ENCODE results near the gene ARHGDIG. TPM values are rescaled to one million over a fixed set of nuclear protein-coding genes. Genes with fewer than 3 reads are reported as not detected.

The ARHGDIG gene
- total RNA-seq, 2 experiments from 2014 or later = not detected

DNA sequence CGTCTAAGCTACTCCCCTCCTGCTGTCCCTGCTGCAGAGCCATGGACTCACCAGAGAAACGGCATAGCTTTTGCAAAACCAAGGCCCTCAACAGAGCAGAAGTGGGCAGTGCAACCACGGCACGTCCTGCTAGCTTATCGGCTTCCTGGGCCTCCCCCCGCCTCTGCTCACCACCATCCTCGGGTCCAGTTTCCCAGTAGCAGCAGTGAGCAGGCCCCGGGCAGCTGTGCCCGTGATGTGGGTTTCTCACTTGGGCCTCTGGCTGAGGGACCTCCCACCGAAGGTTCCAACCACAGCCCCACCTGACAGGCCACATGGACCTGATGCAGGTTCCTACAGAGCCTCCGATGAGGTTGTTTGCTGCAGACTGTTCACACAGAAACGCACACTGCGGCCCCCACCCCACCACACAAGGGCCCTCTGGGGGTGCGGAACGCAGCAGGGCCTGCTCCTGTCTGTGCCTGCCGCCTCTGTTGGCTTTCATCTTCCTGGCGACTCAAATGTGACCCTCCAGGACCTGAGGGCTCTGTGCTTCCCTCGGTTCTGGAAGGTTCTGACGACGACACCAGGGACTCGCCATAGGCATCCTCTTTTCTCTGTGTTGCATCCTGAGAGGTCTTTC, 27.4 kb downstream of the ARHGDIG start:
- intact Hi-C loops (cut with micrococcal nuclease; ENCODE audit: unreplicated experiment) = no loop called here
- H3K36me3 ChIP-seq (ENCODE audit: insufficient read depth, low read length) = peaks cover 13% of the 10 kb centered on the region; the same call in 1 of the 2 replicates
- CTCF ChIA-PET (ENCODE audit: unreplicated experiment) = no interaction called here
- H3K4me1 ChIP-seq (ENCODE audit: insufficient read depth, low read length, poor library complexity, severe bottlenecking) = no peaks in the 10 kb centered on the region
- H3K27ac ChIP-seq (ENCODE audit: low read depth, low read length, poor library complexity, severe bottlenecking) = no peak overlapping the region
- TF ChIP-seq EZH2phosphoT487 (IDR thresholded peaks at IDR 0.05; ENCODE audit: borderline replicate concordance, low read depth, low read length) = no peak
- TF ChIP-seq, protein P1, sequence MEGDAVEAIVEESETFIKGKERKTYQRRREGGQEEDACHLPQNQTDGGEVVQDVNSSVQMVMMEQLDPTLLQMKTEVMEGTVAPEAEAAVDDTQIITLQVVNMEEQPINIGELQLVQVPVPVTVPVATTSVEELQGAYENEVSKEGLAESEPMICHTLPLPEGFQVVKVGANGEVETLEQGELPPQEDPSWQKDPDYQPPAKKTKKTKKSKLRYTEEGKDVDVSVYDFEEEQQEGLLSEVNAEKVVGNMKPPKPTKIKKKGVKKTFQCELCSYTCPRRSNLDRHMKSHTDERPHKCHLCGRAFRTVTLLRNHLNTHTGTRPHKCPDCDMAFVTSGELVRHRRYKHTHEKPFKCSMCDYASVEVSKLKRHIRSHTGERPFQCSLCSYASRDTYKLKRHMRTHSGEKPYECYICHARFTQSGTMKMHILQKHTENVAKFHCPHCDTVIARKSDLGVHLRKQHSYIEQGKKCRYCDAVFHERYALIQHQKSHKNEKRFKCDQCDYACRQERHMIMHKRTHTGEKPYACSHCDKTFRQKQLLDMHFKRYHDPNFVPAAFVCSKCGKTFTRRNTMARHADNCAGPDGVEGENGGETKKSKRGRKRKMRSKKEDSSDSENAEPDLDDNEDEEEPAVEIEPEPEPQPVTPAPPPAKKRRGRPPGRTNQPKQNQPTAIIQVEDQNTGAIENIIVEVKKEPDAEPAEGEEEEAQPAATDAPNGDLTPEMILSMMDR (conservative IDR thresholded peaks at IDR 0.05; ENCODE audit: low read length) = no peak
- H3K9me3 ChIP-seq (ENCODE audit: low read length) = no peaks in the 10 kb centered on the region
- BruUV-seq (replicated peaks) = no TSS peak
- no peaks in the 10 kb centered on the region for H3K79me2 ChIP-seq (ENCODE audit: insufficient read depth, low read depth, low read length)
- H3K9me2 ChIP-seq (ENCODE audit: insufficient read depth, low read length) = no peaks in the 10 kb centered on the region
- no peak overlapping the region for H3K4me3 ChIP-seq (ENCODE audit: low read depth, low read length, poor library complexity, severe bottlenecking)
- POLR2A ChIA-PET = no interaction called here
- DNase-seq (ENCODE audit: low spot score) = no peak
- no peaks in the 10 kb centered on the region for H4K20me1 ChIP-seq (ENCODE audit: insufficient read depth, low read length)
- no peak overlapping the region for H3K4me2 ChIP-seq (ENCODE audit: low read length)
- H2AFZ ChIP-seq (ENCODE audit: low read length) = no peak overlapping the region

DNA sequence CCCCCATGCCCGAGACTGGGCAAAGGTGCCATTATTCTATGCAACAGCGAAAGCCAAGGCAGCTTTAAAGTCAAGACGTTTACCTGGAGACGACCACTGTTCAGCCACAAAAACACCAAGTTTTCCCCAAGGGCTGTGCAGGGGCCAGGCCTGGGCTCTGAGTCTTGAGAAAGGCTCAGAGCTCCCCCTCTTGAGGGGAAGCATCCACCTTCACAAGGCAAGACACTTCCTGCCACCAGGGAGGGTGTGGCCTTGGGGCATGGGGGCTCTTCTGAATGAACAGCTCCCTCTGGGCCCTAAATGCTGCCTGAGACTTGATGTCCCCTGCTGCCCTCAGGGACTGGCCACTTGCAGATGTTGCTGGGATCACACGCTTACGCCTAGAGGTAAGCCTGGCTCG, 29.1 kb downstream of the ARHGDIG start:
- intact Hi-C loops (cut with micrococcal nuclease; ENCODE audit: unreplicated experiment) = no loop called here
- Histone ChIP-seq H2AFZ (ENCODE audit: low read length) (no peak overlapping the region), H3K9me2 (ENCODE audit: insufficient read depth, low read length) (no peaks in the 10 kb centered on the region), H3K9me3 (ENCODE audit: low read length) (no peaks in the 10 kb centered on the region), H3K4me2 (ENCODE audit: low read length) (no peak overlapping the region), H3K27ac (ENCODE audit: low read depth, low read length, poor library complexity, severe bottlenecking) (no peak overlapping the region), H4K20me1 (ENCODE audit: insufficient read depth, low read length) (no peaks in the 10 kb centered on the region), H3K4me3 (ENCODE audit: low read depth, low read length, poor library complexity, severe bottlenecking) (no peak overlapping the region), H3K36me3 (ENCODE audit: insufficient read depth, low read length) (peaks cover 15% of the 10 kb centered on the region; the same call in 1 of the 2 replicates), H3K79me2 (ENCODE audit: insufficient read depth, low read depth, low read length) (no peaks in the 10 kb centered on the region), H3K4me1 (ENCODE audit: insufficient read depth, low read length, poor library complexity, severe bottlenecking) (no peaks in the 10 kb centered on the region)
- BruUV-seq (replicated peaks) = no TSS peak
- no peak for TF ChIP-seq EZH2phosphoT487 (IDR thresholded peaks at IDR 0.05; ENCODE audit: borderline replicate concordance, low read depth, low read length)
- TF ChIP-seq, protein P1 (conservative IDR thresholded peaks at IDR 0.05; ENCODE audit: low read length) = no peak
- peak; percentile 15 for DNase-seq (ENCODE audit: low spot score)
- ChIA-PET POLR2A (no interaction called here), CTCF (ENCODE audit: unreplicated experiment) (no interaction called here)

DNA sequence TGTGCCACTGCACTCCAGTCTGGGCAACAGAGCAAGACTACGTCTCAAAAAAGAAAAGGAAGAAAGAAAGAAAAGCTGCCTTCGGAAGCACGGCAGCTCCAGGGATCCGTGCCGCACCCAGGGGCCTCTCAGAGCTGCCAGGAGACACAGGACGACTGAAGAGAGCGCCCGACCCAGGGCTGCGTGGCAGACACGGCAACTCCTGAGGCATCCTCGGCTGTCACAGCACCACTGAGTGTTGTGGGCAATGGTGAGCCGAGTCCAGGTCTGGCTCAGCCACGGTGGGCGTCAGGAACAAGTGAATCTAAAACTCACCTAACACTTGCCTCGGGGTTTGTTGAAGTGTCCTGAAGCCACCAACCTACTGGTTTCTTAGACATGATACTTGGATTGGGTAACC, 31.3 kb downstream of the ARHGDIG start:
- no peak overlapping the region for H3K4me2 ChIP-seq (ENCODE audit: low read length)
- ChIA-PET CTCF (ENCODE audit: unreplicated experiment) (no interaction called here), POLR2A (no interaction called here)
- no peaks in the 10 kb centered on the region for H3K9me3 ChIP-seq (ENCODE audit: low read length)
- H3K27ac ChIP-seq (ENCODE audit: low read depth, low read length, poor library complexity, severe bottlenecking) = no peak overlapping the region
- no peak overlapping the region for H3K4me3 ChIP-seq (ENCODE audit: low read depth, low read length, poor library complexity, severe bottlenecking)
- DNase-seq (ENCODE audit: low spot score) = no peak
- no peaks in the 10 kb centered on the region for H3K9me2 ChIP-seq (ENCODE audit: insufficient read depth, low read length)
- TF ChIP-seq EZH2phosphoT487 (IDR thresholded peaks at IDR 0.05; ENCODE audit: borderline replicate concordance, low read depth, low read length) = no peak
- TF ChIP-seq, protein P1 (conservative IDR thresholded peaks at IDR 0.05; ENCODE audit: low read length) = no peak
- no peaks in the 10 kb centered on the region for H3K4me1 ChIP-seq (ENCODE audit: insufficient read depth, low read length, poor library complexity, severe bottlenecking)
- H3K79me2 ChIP-seq (ENCODE audit: insufficient read depth, low read depth, low read length) = no peaks in the 10 kb centered on the region
- H3K36me3 ChIP-seq (ENCODE audit: insufficient read depth, low read length) = peaks cover 17% of the 10 kb centered on the region; the same call in 1 of the 2 replicates
- BruUV-seq (replicated peaks) = no TSS peak
- no peaks in the 10 kb centered on the region; the same call in 1 of the 2 replicates for H4K20me1 ChIP-seq (ENCODE audit: insufficient read depth, low read length)
- no peak overlapping the region for H2AFZ ChIP-seq (ENCODE audit: low read length)
- intact Hi-C loops (cut with micrococcal nuclease; ENCODE audit: unreplicated experiment) = no loop called here
